GM12878 (cell line): Measurements from ENCODE around the gene SHROOM1. TPM values are rescaled to one million over a fixed set of nuclear protein-coding genes. Genes with fewer than 3 reads are reported as not detected.

ENCODE experiments used
- ATAC-seq: fragments of 200-7000 bp; cut with Tn5 transposase; 3 replicates; pipeline ENCODE4 v1.9.1; 2020; ENCODE audit warnings: mild to moderate bottlenecking, moderate library complexity
- BruUV-seq: library from RNA; stranded (reverse); fragments of 400-500 nt; replicated peaks from 2 replicates; lab custom pipeline; 2021; lab: Mats Ljungman, UMichigan
- CTCF ChIA-PET: fragments of 300-600 bp; sonication (Branson Sonifier 250); formaldehyde crosslinking; extraction: SDS; loops from one replicate; lab custom pipeline; 2021; ENCODE audit warnings: inconsistent platforms; lab: Yijun Ruan, JAX
- POLR2A ChIA-PET: fragments of 350-600 bp; formaldehyde crosslinking; extraction: SDS; loops from one replicate; lab custom pipeline; 2021; ENCODE audit warnings: inconsistent platforms; lab: Charles Lee
- RAD21 ChIA-PET: fragments of 300-600 bp; sonication (Branson Sonifier 250); formaldehyde crosslinking; loops from one replicate; lab custom pipeline; 2023; ENCODE audit warnings: antibody characterized with exemption; ENCODE audit not compliant: unreplicated experiment; lab: Charles Lee
- SMC1A ChIA-PET: fragments of 300-600 bp; sonication (Branson Sonifier 250); formaldehyde crosslinking; loops from one replicate; lab custom pipeline; 2023; ENCODE audit not compliant: unreplicated experiment, uncharacterized antibody; lab: Charles Lee
- DNase-seq: peaks from one replicate; pipeline ENCODE4 v3.0.0-alpha.2; 2011; ENCODE audit warnings: low read depth, low spot score
- FAIRE-seq: peaks from 3 replicates; lab custom pipeline; 2011; peaks lifted over from hg19 to GRCh38; lab: Jason Lieb, UNC
- H2AFZ ChIP-seq: 2 replicates; pipeline ENCODE4 v1.6.0; 2011; ENCODE audit warnings: low read depth, low read length, control low read depth; ENCODE audit not compliant: control insufficient read depth
- H3K27ac ChIP-seq: 2 replicates; pipeline ENCODE4 v1.5.1; 2011; ENCODE audit warnings: control low read depth; ENCODE audit not compliant: control insufficient read depth, insufficient read depth
- H3K27me3 ChIP-seq, 2 experiments: replicated peaks in 1 of 2; 2 replicates each; pipeline versions ENCODE4 v1.6.0 to v1.6.1; 2011; ENCODE audit warnings: low read length in 1 of 2; ENCODE audit not compliant: control insufficient read depth in 2 of 2, insufficient read depth in 2 of 2
- H3K36me3 ChIP-seq, 2 experiments: 2 replicates each; pipeline ENCODE4 v1.5.1; 2011; ENCODE audit warnings: low read length in 1 of 2; ENCODE audit not compliant: control insufficient read depth in 2 of 2, insufficient read depth in 2 of 2
- H3K4me1 ChIP-seq: 2 replicates; pipeline ENCODE4 v1.6.1; 2011; ENCODE audit warnings: mild to moderate bottlenecking, low read length, moderate library complexity, mixed read lengths; ENCODE audit not compliant: control insufficient read depth, insufficient read depth
- H3K4me2 ChIP-seq: 2 replicates; pipeline ENCODE4 v1.6.0; 2011; ENCODE audit warnings: control low read depth; ENCODE audit not compliant: control insufficient read depth, insufficient read depth
- H3K4me3 ChIP-seq: fragments of 200-600 bp; sonication (generic); 2 replicates; pipeline ENCODE4 v1.5.1; 2016
- H3K79me2 ChIP-seq: 2 replicates; pipeline ENCODE4 v1.6.0; 2011; ENCODE audit warnings: low read length; ENCODE audit not compliant: control insufficient read depth, insufficient read depth
- H3K9ac ChIP-seq: 2 replicates; pipeline ENCODE4 v1.8.0; 2011; ENCODE audit warnings: low read length, control low read depth, mixed read lengths; ENCODE audit not compliant: control insufficient read depth, insufficient read depth
- H3K9me3 ChIP-seq: replicated peaks from 3 replicates; pipeline ENCODE4 v1.5.1; 2011; ENCODE audit warnings: mild to moderate bottlenecking, low read length; ENCODE audit not compliant: control insufficient read depth, insufficient read depth
- H4K20me1 ChIP-seq: 2 replicates; pipeline ENCODE4 v1.6.0; 2011; ENCODE audit not compliant: control insufficient read depth, insufficient read depth
- BRCA1 ChIP-seq: IDR thresholded peaks from 2 replicates; pipeline ENCODE4 v1.6.1; 2011; ENCODE audit warnings: low read depth, low read length, improper control_type of control experiment
- CHD4 ChIP-seq: fragments of 200-600 bp; sonication (generic); IDR thresholded peaks from 2 replicates; pipeline ENCODE4 v1.6.1; 2016; ENCODE audit warnings: mild to moderate bottlenecking
- CREB1 ChIP-seq: IDR thresholded peaks from 2 replicates; pipeline ENCODE4 v1.6.1; 2012; ENCODE audit warnings: low read depth, mild to moderate bottlenecking, inconsistent platforms
- KAT2A ChIP-seq: conservative IDR thresholded peaks from 2 replicates; pipeline ENCODE4 v1.6.1; 2011; ENCODE audit warnings: low read depth, low read length; ENCODE audit not compliant: control insufficient read depth
- MXI1 ChIP-seq: fragments of 150-350 bp; IDR thresholded peaks from 2 replicates; pipeline ENCODE4 v1.6.1; 2011; ENCODE audit warnings: low read depth, mild to moderate bottlenecking, inconsistent platforms, low read length, improper control_type of control experiment
- NFXL1 ChIP-seq: fragments of 450-650 bp; IDR thresholded peaks from 2 replicates; pipeline ENCODE4 v1.6.1; 2017; ENCODE audit warnings: antibody characterized with exemption, mild to moderate bottlenecking, borderline replicate concordance
- POU2F2 ChIP-seq: IDR thresholded peaks from 3 replicates; pipeline ENCODE4 v1.6.1; 2011; ENCODE audit warnings: low read depth, mild to moderate bottlenecking, low read length, borderline replicate concordance
- RAD51 ChIP-seq: fragments of 450-650 bp; IDR thresholded peaks from 2 replicates; pipeline ENCODE4 v1.6.1; 2016; ENCODE audit warnings: moderate library complexity, mild to moderate bottlenecking, inconsistent platforms
- RB1 ChIP-seq: fragments of 450-650 bp; formaldehyde crosslinking; IDR thresholded peaks from 2 replicates; pipeline ENCODE4 v1.6.1; 2017; ENCODE audit warnings: mild to moderate bottlenecking, borderline replicate concordance
- SUZ12 ChIP-seq: fragments of 200-600 bp; sonication (generic); IDR thresholded peaks from one replicate; pipeline ENCODE4 v1.6.1; 2018; ENCODE audit warnings: antibody characterized with exemption, mild to moderate bottlenecking; ENCODE audit not compliant: unreplicated experiment
- YBX1 ChIP-seq: fragments of 450-650 bp; IDR thresholded peaks from 2 replicates; pipeline ENCODE4 v1.6.1; 2016; ENCODE audit warnings: antibody characterized with exemption
- YY1 ChIP-seq: IDR thresholded peaks from 2 replicates; pipeline ENCODE4 v1.6.1; 2011; ENCODE audit warnings: low read depth, mild to moderate bottlenecking, low read length
- WGBS: methylation state at CpG from one replicate; pipeline ENCODE4 v1.1.6; 2016; ENCODE audit warnings: low lambda C conversion rate; ENCODE audit not compliant: insufficient replicate concordance, insufficient coverage; ENCODE audit errors: missing lambda C conversion rate; 5-methylcytosine and 5-hydroxymethylcytosine counted together
- in situ Hi-C: fragments of 300-500 bp; cut with MboI; formaldehyde crosslinking; loops from 9 replicates; pipeline ENCODE4 v1.14.3; 2018; ENCODE audit warnings: mixed read lengths
- intact Hi-C: fragments of 100-400 bp; cut with micrococcal nuclease; formaldehyde crosslinking; loops from one replicate; pipeline ENCODE4 v1.14.2; 2022; ENCODE audit not compliant: unreplicated experiment
- polyA plus RNA-seq, 11 experiments: library from polyadenylated mRNA; depleted of rRNA in 4 of 11; unstranded in 6 of 11; stranded (reverse) in 5 of 11; fragments of >200 nt; fragmentation: Nextera tagmentation in 4 of 11; fragmentation: Illumina TruSeq in 1 of 11; extraction: Ambion mirVana in 4 of 11; extraction: Trizol in 1 of 11; gene quantifications; 1 replicate in 1 of 11; 2 replicates in 10 of 11; pipeline versions ENCODE4 v1.2.1 to v1.2.3, GENCODE V29; 2011 to 2016; ENCODE audit warnings: inconsistent platforms in 2 of 11, missing spikeins in 2 of 11, low read depth in 1 of 11
- total RNA-seq, 4 experiments: library from RNA; depleted of rRNA in 3 of 4; stranded (reverse); fragments of >200 nt in 3 of 4; fragmentation: Illumina TruSeq in 1 of 4; extraction: Trizol in 1 of 4; gene quantifications; 2 replicates each; pipeline versions ENCODE4 v1.2.1 to v1.2.3, GENCODE V29; 2013 to 2021
- TF ChIP-seq, protein P1 (sequence below): fragments of 450-650 bp; IDR thresholded peaks from 2 replicates; pipeline ENCODE4 v1.6.1; 2016; ENCODE audit warnings: mild to moderate bottlenecking

The SHROOM1 gene
- total and polyA plus RNA-seq, 10 of the 15 experiments (the other 5 are each of a cell fraction or from before 2014, with no cell fraction given) = 0.05 to 3.9 (median 1.3) TPM

DNA sequence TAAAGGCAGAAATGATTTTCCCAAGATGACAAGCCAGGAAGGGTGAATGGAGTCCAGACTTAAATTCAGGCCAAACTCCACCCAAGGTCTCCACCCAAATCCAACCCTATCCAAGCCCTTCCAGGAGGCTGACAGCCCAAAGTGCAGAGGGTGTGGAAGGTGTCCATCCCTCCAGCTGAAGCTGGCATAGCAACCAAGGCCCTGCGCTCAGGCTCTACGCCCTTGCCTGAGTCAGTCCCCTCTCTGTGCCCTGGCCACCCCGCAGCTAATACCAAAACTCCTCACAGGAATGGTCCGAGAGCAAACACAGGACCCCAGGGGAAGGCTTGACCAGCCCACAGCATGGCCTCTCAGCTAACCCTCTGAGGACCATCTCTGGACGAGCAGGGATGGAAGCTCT, 55.6 kb downstream of the SHROOM1 start:
- Histone ChIP-seq H3K9me3 (no peaks in the 10 kb centered on the region), H3K9ac (no peak overlapping the region), H3K4me2 (peak overlapping the region; percentile 38; the same call in 1 of the 2 replicates), H4K20me1 (no peaks in the 10 kb centered on the region)
- no peak for ATAC-seq
- CTCF ChIA-PET = interaction anchor here (1.0 to 3.5 kb wide), 4 partner anchors 12 to 45 kb away, joined by 3 to 15 read pairs (median 6); no protein-coding TSS in a partner anchor
- TF ChIP-seq YY1 (no peak), RAD51 (no peak), BRCA1 (no peak), RB1 (no peak), CHD4 (no peak), POU2F2 (no peak), CREB1 (no peak), MXI1 (no peak), KAT2A (no peak), YBX1 (no peak), NFXL1 (no peak), SUZ12 (no peak)
- TF ChIP-seq, protein P1, sequence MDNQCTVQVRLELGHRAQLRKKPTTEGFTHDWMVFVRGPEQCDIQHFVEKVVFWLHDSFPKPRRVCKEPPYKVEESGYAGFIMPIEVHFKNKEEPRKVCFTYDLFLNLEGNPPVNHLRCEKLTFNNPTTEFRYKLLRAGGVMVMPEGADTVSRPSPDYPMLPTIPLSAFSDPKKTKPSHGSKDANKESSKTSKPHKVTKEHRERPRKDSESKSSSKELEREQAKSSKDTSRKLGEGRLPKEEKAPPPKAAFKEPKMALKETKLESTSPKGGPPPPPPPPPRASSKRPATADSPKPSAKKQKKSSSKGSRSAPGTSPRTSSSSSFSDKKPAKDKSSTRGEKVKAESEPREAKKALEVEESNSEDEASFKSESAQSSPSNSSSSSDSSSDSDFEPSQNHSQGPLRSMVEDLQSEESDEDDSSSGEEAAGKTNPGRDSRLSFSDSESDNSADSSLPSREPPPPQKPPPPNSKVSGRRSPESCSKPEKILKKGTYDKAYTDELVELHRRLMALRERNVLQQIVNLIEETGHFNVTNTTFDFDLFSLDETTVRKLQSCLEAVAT = no peak
- TF ChIP-seq, all 136 proteins: peak for 0
- peaks cover 7% of the 10 kb centered on the region for H3K4me1 ChIP-seq
- no peak overlapping the region for H2AFZ ChIP-seq
- no peaks in the 10 kb centered on the region for H3K36me3 ChIP-seq
- ChIA-PET RAD21 (interaction anchor here (1.5 to 2.0 kb wide), 3 partner anchors 21 to 249 kb away, joined by 6 to 10 read pairs (median 6); no protein-coding TSS in a partner anchor), SMC1A (interaction anchor here (1.2 to 7.5 kb wide), 6 partner anchors 12 to 111 kb away, joined by 3 to 88 read pairs (median 4); partner anchors contain the start of gene CCNI2), POLR2A (interaction anchor here (0.7 to 7.2 kb wide), 3 partner anchors 9 to 114 kb away, joined by 3 to 56 read pairs (median 3); no protein-coding TSS in a partner anchor)
- FAIRE-seq = no peak
- intact Hi-C loops = no loop called here
- peaks cover 9% of the 10 kb centered on the region for H3K79me2 ChIP-seq
- WGBS = 98% methylated on average over 5 of the region's 5 CpGs
- no peak overlapping the region; the same call in 1 of the 2 replicates for H3K4me3 ChIP-seq
- in situ Hi-C loops = no loop called here
- H3K27ac ChIP-seq = no peak overlapping the region
- no TSS peak for BruUV-seq
- DNase-seq = no peak
- H3K27me3 ChIP-seq = no peaks in the 10 kb centered on the region
